ENCODE measurements around the gene UBA1. TPM values are rescaled to one million over a fixed set of nuclear protein-coding genes. Genes with fewer than 3 reads are reported as not detected.

Gene UBA1
- total RNA-seq, 1 experiment from 2014 or later, result 275 TPM

GRCh38 chrX:47229427-47229826, 35.8 kb downstream of the UBA1 start (continued):
- TF ChIP-seq ZBTB33 (IDR thresholded peaks at IDR 0.05; ENCODE audit: extremely low read depth, insufficient replicate concordance, low read length), result no peak

GRCh38 chrX:47230136-47230868, 36.7 kb downstream of the UBA1 start:
- H3K9ac ChIP-seq (ENCODE audit: low read length), result no peak overlapping the region
- intact Hi-C loops (cut with micrococcal nuclease), result loop anchor here (10.0 kb wide), 1 partner anchor 64 kb away; no protein-coding TSS in a partner anchor
- TF ChIP-seq ZNF274 (IDR thresholded peaks at IDR 0.05; ENCODE audit: low read depth, low read length) (no peak), ZFX (IDR thresholded peaks at IDR 0.05) (no peak), CTCF (IDR thresholded peaks at IDR 0.05 in 2 of 3, conservative IDR thresholded peaks at IDR 0.05 in 1 of 3; ENCODE audit: borderline replicate concordance in 1 of 3, insufficient read depth in 1 of 3, low read depth in 2 of 3, low read length in 2 of 3) (no peak), YY1 (IDR thresholded peaks at IDR 0.05; ENCODE audit: extremely low read depth, insufficient replicate concordance, low read depth, low read length) (no peak), REST (IDR thresholded peaks at IDR 0.05; ENCODE audit: low read depth) (no peak), POLR2AphosphoS5 (IDR thresholded peaks at IDR 0.05; ENCODE audit: low read depth, low read length) (no peak; the same call in 1 of the 2 replicates), CBX3 (IDR thresholded peaks at IDR 0.05; ENCODE audit: low read depth) (no peak), EZH2 (IDR thresholded peaks at IDR 0.05) (no peak), SIN3A (IDR thresholded peaks at IDR 0.05; ENCODE audit: low read depth) (no peak), POLR2A (IDR thresholded peaks at IDR 0.05; ENCODE audit: borderline replicate concordance, extremely low read depth, insufficient read depth, insufficient read length) (no peak), JUND (IDR thresholded peaks at IDR 0.05) (no peak), FOSL1 (IDR thresholded peaks at IDR 0.05; ENCODE audit: low read depth) (no peak)
- H3K4me2 ChIP-seq (ENCODE audit: low read length), result no peak overlapping the region
- H3K9me3 ChIP-seq (ENCODE audit: control insufficient read depth in 1 of 2, insufficient read depth in 1 of 2, low read depth in 1 of 2, low read length in 2 of 2), result no peaks in the 10 kb centered on the region
- no peak for DNase-seq (ENCODE audit: low read depth, low spot score)
- peaks cover 3 to 19% of the 10 kb centered on the region in 2 experiments; a peak in 3 of 4 replicates for H3K4me1 ChIP-seq (ENCODE audit: control insufficient read depth in 1 of 2, insufficient read depth in 2 of 2, low read length in 2 of 2)
- BruUV-seq (replicated peaks), result no TSS peak
- H3K27ac ChIP-seq (ENCODE audit: low read depth, low read length), result no peak overlapping the region
- peaks cover 16% of the 10 kb centered on the region for H3K79me2 ChIP-seq (ENCODE audit: insufficient read depth, low read length)
- ATAC-seq, result no peak
- H3K36me3 ChIP-seq (ENCODE audit: control insufficient read depth in 1 of 2, insufficient read depth in 2 of 2, low read length in 2 of 2), result peaks cover 8 to 18% of the 10 kb centered on the region in 2 experiments
- no peak overlapping the region for H3K4me3 ChIP-seq (replicated peaks in 1 of 2; ENCODE audit: low read depth in 1 of 2, low read length in 2 of 2)
- H2AFZ ChIP-seq (ENCODE audit: low read depth, low read length, poor library complexity, severe bottlenecking), result no peak overlapping the region
- RAD21 ChIA-PET (ENCODE audit: low non-redundant PET in 1 of 2, low total read pairs in 2 of 2, uncharacterized antibody in 2 of 2, unreplicated experiment in 2 of 2), result no interaction called here
- CTCF ChIA-PET, result no interaction called here
- no peaks in the 10 kb centered on the region for H3K27me3 ChIP-seq (ENCODE audit: insufficient read depth, low read length)
- no peaks in the 10 kb centered on the region for H3K9me2 ChIP-seq (ENCODE audit: insufficient read depth)
- POLR2A ChIA-PET, result interaction anchor here (0.7 kb wide), 1 partner anchor 272 kb away, joined by 3 read pairs; no protein-coding TSS in a partner anchor
- H4K20me1 ChIP-seq (ENCODE audit: insufficient read depth), result no peaks in the 10 kb centered on the region
